Measurements from ENCODE around the gene LTBP4.
"Not testable (repeated sequence)": the region's sequence is repeated elsewhere in the genome, so short reads cannot be mapped to it uniquely, and the experiment has no call there.

Gene LTBP4

DNA sequence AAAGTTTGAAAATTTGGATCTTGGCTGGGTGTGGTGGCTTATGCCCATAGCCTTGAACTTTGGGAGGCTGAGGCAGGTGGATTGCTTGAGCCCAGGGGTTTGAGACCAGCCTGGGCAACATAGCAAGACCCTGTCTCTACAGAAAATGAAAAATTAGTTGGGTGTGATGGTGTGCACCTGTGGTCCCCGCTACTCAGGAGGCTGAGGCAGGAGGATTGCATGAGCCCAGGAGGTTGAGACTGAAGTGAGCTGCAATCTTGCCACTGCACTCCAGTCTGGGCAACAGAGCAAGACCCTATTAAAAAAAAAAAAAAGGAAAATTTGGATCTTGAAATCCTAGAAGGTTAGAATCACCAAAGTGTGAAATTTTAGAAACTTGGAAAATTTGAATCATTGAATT, 36.6 kb upstream of the LTBP4 start:
- H3K27me3 ChIP-seq (ENCODE audit: control insufficient read depth in 2 of 2, insufficient read depth in 2 of 2, low read length in 2 of 2), result peaks cover 24 to 27% of the 10 kb centered on the region in 2 donors
- H3K9ac ChIP-seq (ENCODE audit: low read depth in 1 of 2, low read length in 2 of 2); H3K4me3 ChIP-seq (ENCODE audit: low read length in 2 of 2); H3K36me3 ChIP-seq (ENCODE audit: control insufficient read depth in 2 of 2, insufficient read depth in 2 of 2, low read length in 2 of 2); H3K27ac ChIP-seq (ENCODE audit: low read depth in 2 of 2, low read length in 2 of 2); H3K4me1 ChIP-seq (ENCODE audit: control insufficient read depth in 2 of 2, insufficient read depth in 2 of 2, low read length in 2 of 2); H3K9me3 ChIP-seq (ENCODE audit: control insufficient read depth in 2 of 2, low read length in 2 of 2): not testable (repeated sequence)

DNA sequence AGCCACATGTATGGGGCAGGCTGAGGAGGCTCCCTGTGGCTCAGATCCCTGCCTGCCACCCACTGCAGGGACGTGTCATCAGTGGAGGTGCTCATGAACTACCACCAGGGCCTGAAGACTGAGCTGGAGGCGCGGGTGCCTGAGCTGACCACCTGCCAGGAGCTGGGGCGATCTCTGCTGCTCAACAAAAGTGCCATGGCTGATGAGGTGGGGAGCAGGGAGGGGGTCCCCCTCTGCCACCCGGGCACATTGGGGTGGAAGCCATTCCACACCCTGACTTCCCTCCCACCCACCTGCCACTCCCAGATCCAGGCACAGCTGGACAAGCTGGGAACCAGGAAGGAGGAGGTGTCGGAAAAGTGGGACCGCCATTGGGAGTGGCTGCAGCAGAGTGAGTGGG, 35.8 kb upstream of the LTBP4 start:
- peaks cover 0 to 4% of the 10 kb centered on the region in 2 donors for H3K4me1 ChIP-seq (ENCODE audit: control insufficient read depth in 2 of 2, insufficient read depth in 2 of 2, low read length in 2 of 2)
- peaks cover 24% of the 10 kb centered on the region in 2 donors for H3K27me3 ChIP-seq (ENCODE audit: control insufficient read depth in 2 of 2, insufficient read depth in 2 of 2, low read length in 2 of 2)
- H3K27ac ChIP-seq (ENCODE audit: low read depth in 2 of 2, low read length in 2 of 2), result no peak overlapping the region

DNA sequence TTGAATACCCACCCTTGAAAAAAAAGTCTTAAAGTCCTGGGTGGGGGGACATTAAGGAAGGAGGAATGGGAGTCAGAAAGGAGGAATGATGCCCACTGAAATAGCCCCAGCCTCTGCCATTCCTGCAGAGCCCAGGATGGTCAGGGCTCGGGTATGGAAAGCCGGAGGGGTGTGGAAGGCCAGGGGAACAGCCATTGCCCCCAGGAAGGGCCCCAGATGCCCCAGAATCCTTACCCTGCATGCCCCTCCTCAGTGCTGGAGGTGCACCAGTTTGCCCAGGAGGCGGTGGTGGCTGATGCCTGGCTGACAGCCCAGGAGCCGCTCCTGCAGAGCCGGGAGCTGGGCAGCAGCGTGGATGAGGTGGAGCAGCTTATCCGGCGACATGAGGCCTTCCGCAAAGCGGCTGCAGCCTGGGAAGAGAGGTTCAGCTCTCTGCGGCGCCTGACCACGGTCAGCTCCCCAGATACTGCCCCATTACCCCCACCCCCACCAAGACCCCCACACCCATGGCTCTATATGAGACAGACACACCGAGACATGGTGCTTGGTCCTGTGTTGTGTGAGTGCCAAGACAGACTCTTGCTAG, 35.2 kb upstream of the LTBP4 start:
- Histone ChIP-seq H3K4me1 (ENCODE audit: control insufficient read depth in 2 of 2, insufficient read depth in 2 of 2, low read length in 2 of 2) (peaks cover 0 to 4% of the 10 kb centered on the region in 2 donors), H3K36me3 (ENCODE audit: control insufficient read depth in 2 of 2, insufficient read depth in 2 of 2, low read length in 2 of 2) (no peaks in the 10 kb centered on the region), H3K27me3 (ENCODE audit: control insufficient read depth in 2 of 2, insufficient read depth in 2 of 2, low read length in 2 of 2) (peaks cover 24% of the 10 kb centered on the region in 2 donors), H3K27ac (ENCODE audit: low read depth in 2 of 2, low read length in 2 of 2) (no peak overlapping the region), H3K9ac (ENCODE audit: low read depth in 1 of 2, low read length in 2 of 2) (no peak overlapping the region), H3K9me3 (ENCODE audit: control insufficient read depth in 2 of 2, low read length in 2 of 2) (no peaks in the 10 kb centered on the region), H3K4me3 (ENCODE audit: low read length in 2 of 2) (no peak overlapping the region)

More for the DNA sequence above, 35.8 kb upstream of the LTBP4 start:
- Histone ChIP-seq H3K9me3 (ENCODE audit: control insufficient read depth in 2 of 2, low read length in 2 of 2) (no peaks in the 10 kb centered on the region), H3K4me3 (ENCODE audit: low read length in 2 of 2) (no peak overlapping the region), H3K36me3 (ENCODE audit: control insufficient read depth in 2 of 2, insufficient read depth in 2 of 2, low read length in 2 of 2) (no peaks in the 10 kb centered on the region), H3K9ac (ENCODE audit: low read depth in 1 of 2, low read length in 2 of 2) (no peak overlapping the region)

DNA sequence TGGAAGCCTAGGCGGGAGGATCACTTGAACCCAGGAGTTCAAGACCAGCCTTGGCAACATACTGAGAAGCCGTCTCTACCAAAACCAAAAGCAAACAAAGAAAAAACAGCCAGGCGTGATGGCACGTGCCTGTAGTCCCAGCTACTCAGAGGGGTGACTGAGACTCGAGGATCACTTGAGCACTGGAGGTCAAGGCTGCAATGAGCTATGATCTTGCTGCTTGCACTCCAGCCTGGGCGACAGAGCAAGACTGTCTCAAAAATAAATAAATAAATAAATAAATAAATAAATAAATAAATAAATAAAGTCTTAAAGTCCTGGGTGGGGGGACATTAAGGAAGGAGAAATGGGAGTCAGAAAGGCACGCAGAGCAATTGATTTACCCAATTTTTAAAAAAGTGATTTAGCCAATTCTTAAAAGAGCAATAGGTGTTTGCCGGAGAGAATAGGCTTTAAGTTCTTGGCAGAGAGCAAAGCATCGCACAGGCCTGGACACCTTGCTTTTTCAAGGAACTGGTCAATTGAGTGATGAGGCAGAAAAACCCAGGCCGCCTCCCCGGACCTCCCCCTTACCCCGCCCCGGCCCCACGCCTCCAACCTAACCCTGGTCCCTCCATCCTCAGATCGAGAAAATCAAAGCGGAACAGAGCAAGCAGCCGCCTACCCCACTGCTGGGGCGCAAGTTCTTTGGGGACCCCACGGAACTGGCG, 34.0 kb upstream of the LTBP4 start:
- no peak overlapping the region for H3K4me3 ChIP-seq (ENCODE audit: low read length in 2 of 2)

DNA sequence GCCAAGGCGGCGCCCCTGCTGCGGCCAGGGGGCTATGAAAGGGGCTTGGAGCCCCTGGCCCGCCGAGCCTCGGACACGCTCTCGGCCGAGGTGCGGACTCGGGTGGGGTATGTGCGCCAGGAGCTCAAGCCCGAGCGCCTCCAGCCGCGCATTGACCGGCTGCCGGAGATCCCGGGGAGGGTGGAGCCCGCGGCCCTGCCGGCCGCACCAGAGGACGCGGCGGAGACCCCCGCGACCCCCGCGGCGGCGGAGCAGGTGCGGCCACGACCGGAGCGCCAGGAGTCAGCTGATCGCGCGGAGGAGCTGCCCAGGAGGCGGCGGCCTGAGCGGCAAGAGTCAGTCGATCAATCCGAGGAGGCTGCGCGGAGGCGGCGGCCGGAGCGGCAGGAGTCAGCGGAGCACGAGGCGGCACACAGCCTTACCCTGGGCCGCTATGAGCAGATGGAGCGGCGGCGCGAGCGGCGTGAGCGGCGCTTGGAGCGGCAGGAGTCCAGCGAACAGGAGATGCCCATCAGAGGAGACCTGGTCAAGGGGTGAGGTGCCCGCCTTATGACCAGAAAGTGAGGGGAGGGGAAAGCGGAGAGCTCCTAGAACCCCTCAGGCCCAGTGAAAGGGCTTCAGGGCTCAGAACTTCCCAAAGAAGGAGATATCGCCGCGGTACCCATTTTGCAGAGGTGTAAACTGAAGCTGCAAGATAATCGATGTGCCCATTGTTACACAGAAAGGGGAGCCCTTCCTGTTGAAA, 33.2 kb upstream of the LTBP4 start:
- Histone ChIP-seq H3K9me3 (ENCODE audit: control insufficient read depth in 2 of 2, low read length in 2 of 2) (no peaks in the 10 kb centered on the region), H3K36me3 (ENCODE audit: control insufficient read depth in 2 of 2, insufficient read depth in 2 of 2, low read length in 2 of 2) (no peaks in the 10 kb centered on the region), H3K4me3 (ENCODE audit: low read length in 2 of 2) (no peak overlapping the region), H3K27ac (ENCODE audit: low read depth in 2 of 2, low read length in 2 of 2) (no peak overlapping the region), H3K27me3 (ENCODE audit: control insufficient read depth in 2 of 2, insufficient read depth in 2 of 2, low read length in 2 of 2) (peaks cover 24% of the 10 kb centered on the region in 2 donors), H3K4me1 (ENCODE audit: control insufficient read depth in 2 of 2, insufficient read depth in 2 of 2, low read length in 2 of 2) (peaks cover 0 to 4% of the 10 kb centered on the region in 2 donors), H3K9ac (ENCODE audit: low read depth in 1 of 2, low read length in 2 of 2) (no peak overlapping the region)

More for the DNA sequence above, 34.0 kb upstream of the LTBP4 start:
- H3K9me3 ChIP-seq (ENCODE audit: control insufficient read depth in 2 of 2, low read length in 2 of 2), result no peaks in the 10 kb centered on the region
- no peak overlapping the region for H3K9ac ChIP-seq (ENCODE audit: low read depth in 1 of 2, low read length in 2 of 2)
- H3K4me1 ChIP-seq (ENCODE audit: control insufficient read depth in 2 of 2, insufficient read depth in 2 of 2, low read length in 2 of 2), result peaks cover 0 to 4% of the 10 kb centered on the region in 2 donors
- H3K27ac ChIP-seq (ENCODE audit: low read depth in 2 of 2, low read length in 2 of 2), result no peak overlapping the region
- no peaks in the 10 kb centered on the region for H3K36me3 ChIP-seq (ENCODE audit: control insufficient read depth in 2 of 2, insufficient read depth in 2 of 2, low read length in 2 of 2)
- peaks cover 24% of the 10 kb centered on the region in 2 donors for H3K27me3 ChIP-seq (ENCODE audit: control insufficient read depth in 2 of 2, insufficient read depth in 2 of 2, low read length in 2 of 2)

DNA sequence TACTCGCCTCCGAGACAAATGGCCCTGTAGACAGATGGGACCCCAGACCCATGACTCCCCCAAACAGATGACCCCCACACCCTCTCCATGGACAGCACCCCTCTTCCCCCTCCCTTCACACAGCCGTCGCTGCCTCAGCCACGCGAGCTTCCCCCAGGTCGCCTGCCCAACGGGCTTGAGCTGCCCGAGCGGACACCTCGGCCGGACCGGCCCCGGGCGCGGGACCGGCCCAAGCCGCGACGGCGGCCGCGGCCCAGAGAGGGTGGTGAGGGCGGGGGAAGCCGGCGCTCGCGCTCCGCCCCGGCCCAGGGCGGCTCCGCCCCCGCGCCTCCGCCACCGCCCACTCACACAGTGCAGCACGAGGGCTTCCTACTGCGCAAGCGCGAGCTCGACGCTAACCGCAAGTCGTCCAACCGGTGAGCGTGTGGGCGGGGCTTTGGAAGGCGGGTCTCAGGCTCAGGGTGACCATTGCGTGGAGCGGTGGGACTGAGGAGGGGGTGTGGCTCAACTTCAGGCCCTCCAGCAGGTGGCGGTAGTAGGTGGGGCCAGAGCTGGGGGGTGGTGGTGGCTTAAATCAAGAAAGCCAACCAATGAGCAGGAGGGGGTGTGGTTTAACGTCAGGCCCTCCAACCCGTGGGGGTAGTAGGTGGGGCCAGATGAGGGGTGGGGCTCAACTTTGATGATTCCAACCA, 30.7 kb upstream of the LTBP4 start:
- peak overlapping the region in 1 of 2 donors; percentile 18 for H3K27ac ChIP-seq (ENCODE audit: low read depth in 2 of 2, low read length in 2 of 2)
- peak overlapping the region; percentile 59 to 68 for H3K9ac ChIP-seq (ENCODE audit: low read depth in 1 of 2, low read length in 2 of 2)
- peak overlapping the region; percentile 47 to 69 for H3K4me3 ChIP-seq (ENCODE audit: low read length in 2 of 2)

DNA sequence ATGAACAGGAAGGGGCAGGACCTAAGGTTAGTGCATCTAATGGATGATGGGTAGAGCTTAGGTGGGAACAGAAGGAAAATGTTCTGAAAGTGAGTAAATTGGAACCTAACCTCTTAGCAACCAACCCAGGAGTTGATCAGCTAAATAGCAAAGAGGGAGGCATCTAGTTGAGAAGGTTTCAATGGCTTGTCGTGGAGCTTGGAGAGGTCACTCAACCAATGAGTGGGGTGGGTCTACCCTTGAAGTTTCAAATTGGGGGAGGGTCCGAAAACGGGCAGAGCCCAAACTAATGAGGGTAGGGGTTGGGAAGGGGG, 30.2 kb upstream of the LTBP4 start:
- Histone ChIP-seq H3K4me3 (ENCODE audit: low read length in 2 of 2) (peak overlapping the region in 1 of 2 donors; percentile 69), H3K36me3 (ENCODE audit: control insufficient read depth in 2 of 2, insufficient read depth in 2 of 2, low read length in 2 of 2) (no peaks in the 10 kb centered on the region), H3K9me3 (ENCODE audit: control insufficient read depth in 2 of 2, low read length in 2 of 2) (no peaks in the 10 kb centered on the region), H3K4me1 (ENCODE audit: control insufficient read depth in 2 of 2, insufficient read depth in 2 of 2, low read length in 2 of 2) (peaks cover 0 to 4% of the 10 kb centered on the region in 2 donors), H3K27me3 (ENCODE audit: control insufficient read depth in 2 of 2, insufficient read depth in 2 of 2, low read length in 2 of 2) (peaks cover 14 to 16% of the 10 kb centered on the region in 2 donors), H3K9ac (ENCODE audit: low read depth in 1 of 2, low read length in 2 of 2) (no peak overlapping the region), H3K27ac (ENCODE audit: low read depth in 2 of 2, low read length in 2 of 2) (peak overlapping the region in 1 of 2 donors; percentile 18)

More for the DNA sequence above, 30.7 kb upstream of the LTBP4 start:
- H3K27me3 ChIP-seq (ENCODE audit: control insufficient read depth in 2 of 2, insufficient read depth in 2 of 2, low read length in 2 of 2), result peaks cover 19 to 21% of the 10 kb centered on the region in 2 donors
- H3K9me3 ChIP-seq (ENCODE audit: control insufficient read depth in 2 of 2, low read length in 2 of 2), result no peaks in the 10 kb centered on the region
- H3K36me3 ChIP-seq (ENCODE audit: control insufficient read depth in 2 of 2, insufficient read depth in 2 of 2, low read length in 2 of 2), result no peaks in the 10 kb centered on the region
- H3K4me1 ChIP-seq (ENCODE audit: control insufficient read depth in 2 of 2, insufficient read depth in 2 of 2, low read length in 2 of 2), result peaks cover 0 to 4% of the 10 kb centered on the region in 2 donors

DNA sequence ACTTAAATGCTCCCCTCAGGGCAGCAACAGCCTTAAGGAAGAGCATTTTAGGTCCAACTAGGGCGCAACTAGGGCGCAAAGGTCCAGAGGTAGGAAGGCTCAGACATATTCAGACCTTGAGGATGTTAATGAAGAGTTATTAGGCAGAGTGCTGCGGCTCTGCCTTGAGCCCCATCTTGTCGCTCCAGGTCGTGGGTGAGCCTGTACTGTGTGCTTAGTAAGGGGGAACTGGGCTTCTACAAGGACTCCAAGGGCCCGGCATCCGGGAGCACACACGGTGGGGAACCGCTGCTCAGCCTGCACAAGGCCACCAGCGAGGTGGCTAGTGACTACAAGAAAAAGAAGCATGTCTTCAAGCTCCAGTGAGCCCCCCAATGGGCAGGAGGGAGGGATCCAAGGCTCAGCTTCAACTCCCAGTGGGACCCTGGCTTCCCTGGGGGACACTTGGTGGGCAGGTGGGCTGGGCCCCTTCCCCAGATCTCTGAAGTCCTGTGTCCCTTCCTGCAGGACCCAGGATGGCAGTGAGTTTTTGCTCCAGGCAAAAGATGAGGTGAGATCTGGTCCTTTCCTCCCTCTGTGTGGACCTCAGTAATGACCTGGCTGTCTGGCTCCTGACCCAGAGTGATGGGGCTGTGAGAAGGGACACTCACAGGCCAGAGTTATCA, 29.2 kb upstream of the LTBP4 start:
- no peak overlapping the region for H3K9ac ChIP-seq (ENCODE audit: low read depth in 1 of 2, low read length in 2 of 2)
- peaks cover 0 to 4% of the 10 kb centered on the region in 2 donors for H3K4me1 ChIP-seq (ENCODE audit: control insufficient read depth in 2 of 2, insufficient read depth in 2 of 2, low read length in 2 of 2)
- H3K4me3 ChIP-seq (ENCODE audit: low read length in 2 of 2), result no peak overlapping the region
- no peaks in the 10 kb centered on the region for H3K9me3 ChIP-seq (ENCODE audit: control insufficient read depth in 2 of 2, low read length in 2 of 2)
- no peaks in the 10 kb centered on the region for H3K36me3 ChIP-seq (ENCODE audit: control insufficient read depth in 2 of 2, insufficient read depth in 2 of 2, low read length in 2 of 2)
- peaks cover 13 to 14% of the 10 kb centered on the region in 2 donors for H3K27me3 ChIP-seq (ENCODE audit: control insufficient read depth in 2 of 2, insufficient read depth in 2 of 2, low read length in 2 of 2)
- H3K27ac ChIP-seq (ENCODE audit: low read depth in 2 of 2, low read length in 2 of 2), result no peak overlapping the region

DNA sequence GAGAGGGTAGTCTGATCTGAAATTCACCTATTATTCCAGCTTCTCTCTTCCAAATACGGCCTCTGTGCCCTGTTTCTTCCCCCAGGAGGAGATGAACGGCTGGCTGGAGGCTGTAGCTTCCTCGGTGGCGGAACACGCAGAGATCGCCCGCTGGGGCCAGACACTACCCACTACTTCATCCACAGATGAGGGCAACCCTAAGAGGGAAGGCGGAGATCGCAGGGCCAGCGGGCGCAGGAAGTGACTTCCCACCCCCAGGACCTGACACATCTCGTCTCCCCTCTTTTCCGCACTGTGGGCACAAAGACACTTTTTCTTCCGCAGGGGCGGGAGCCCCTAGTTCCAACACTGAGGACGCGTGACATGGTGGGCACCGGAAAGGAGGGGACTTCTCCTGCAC, 25.8 kb upstream of the LTBP4 start:
- H3K4me3 ChIP-seq (ENCODE audit: low read length in 2 of 2), result no peak overlapping the region

More for the DNA sequence above, 25.8 kb upstream of the LTBP4 start:
- Histone ChIP-seq H3K27ac (ENCODE audit: low read depth in 2 of 2, low read length in 2 of 2) (no peak overlapping the region), H3K27me3 (ENCODE audit: control insufficient read depth in 2 of 2, insufficient read depth in 2 of 2, low read length in 2 of 2) (no peaks in the 10 kb centered on the region), H3K9ac (ENCODE audit: low read depth in 1 of 2, low read length in 2 of 2) (no peak overlapping the region), H3K9me3 (ENCODE audit: control insufficient read depth in 2 of 2, low read length in 2 of 2) (no peaks in the 10 kb centered on the region), H3K4me1 (ENCODE audit: control insufficient read depth in 2 of 2, insufficient read depth in 2 of 2, low read length in 2 of 2) (peaks cover 3 to 9% of the 10 kb centered on the region in 2 donors), H3K36me3 (ENCODE audit: control insufficient read depth in 2 of 2, insufficient read depth in 2 of 2, low read length in 2 of 2) (peaks cover 4% of the 10 kb centered on the region in 2 donors)
